PC-3 (cell line): Measurements from ENCODE around the gene A4GALT.

Source experiments
- EZH2 ChIP-seq: fragments of 300-600 bp; sonication (generic); IDR thresholded peaks from one replicate; pipeline ENCODE4 v1.6.1; 2017; ENCODE audit warnings: antibody characterized with exemption, mild to moderate bottlenecking, low read length; ENCODE audit not compliant: unreplicated experiment
- TF ChIP-seq, protein P1 (sequence below): fragments of 300-600 bp; sonication (generic); conservative IDR thresholded peaks from 2 replicates; pipeline ENCODE4 v1.5.1; 2017; ENCODE audit warnings: antibody characterized with exemption, low read depth, mild to moderate bottlenecking, low read length

DNA sequence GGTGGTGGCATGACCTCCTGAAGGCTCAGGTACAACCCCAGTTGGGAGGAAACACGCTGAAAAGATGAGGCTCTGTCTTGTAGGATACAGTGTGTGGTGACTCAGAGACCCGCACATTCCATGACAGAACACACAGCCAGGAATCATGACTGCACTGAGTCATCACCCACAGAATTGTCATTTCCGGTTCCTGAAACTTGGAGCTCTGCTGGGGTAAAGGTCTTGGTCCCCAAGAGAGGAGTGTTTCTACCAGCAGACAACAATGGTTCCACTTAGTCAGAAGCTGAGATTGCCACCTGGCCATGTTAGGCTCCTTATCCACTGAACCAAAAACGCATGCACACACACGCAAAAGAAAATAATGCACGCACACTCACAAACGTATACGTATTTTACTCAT, 40.0 kb downstream of the A4GALT start:
- TF ChIP-seq, protein P1, sequence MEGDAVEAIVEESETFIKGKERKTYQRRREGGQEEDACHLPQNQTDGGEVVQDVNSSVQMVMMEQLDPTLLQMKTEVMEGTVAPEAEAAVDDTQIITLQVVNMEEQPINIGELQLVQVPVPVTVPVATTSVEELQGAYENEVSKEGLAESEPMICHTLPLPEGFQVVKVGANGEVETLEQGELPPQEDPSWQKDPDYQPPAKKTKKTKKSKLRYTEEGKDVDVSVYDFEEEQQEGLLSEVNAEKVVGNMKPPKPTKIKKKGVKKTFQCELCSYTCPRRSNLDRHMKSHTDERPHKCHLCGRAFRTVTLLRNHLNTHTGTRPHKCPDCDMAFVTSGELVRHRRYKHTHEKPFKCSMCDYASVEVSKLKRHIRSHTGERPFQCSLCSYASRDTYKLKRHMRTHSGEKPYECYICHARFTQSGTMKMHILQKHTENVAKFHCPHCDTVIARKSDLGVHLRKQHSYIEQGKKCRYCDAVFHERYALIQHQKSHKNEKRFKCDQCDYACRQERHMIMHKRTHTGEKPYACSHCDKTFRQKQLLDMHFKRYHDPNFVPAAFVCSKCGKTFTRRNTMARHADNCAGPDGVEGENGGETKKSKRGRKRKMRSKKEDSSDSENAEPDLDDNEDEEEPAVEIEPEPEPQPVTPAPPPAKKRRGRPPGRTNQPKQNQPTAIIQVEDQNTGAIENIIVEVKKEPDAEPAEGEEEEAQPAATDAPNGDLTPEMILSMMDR, result no peak
- TF ChIP-seq EZH2, result no peak
